ENCODE measurements around the gene PFDN6. TPM values are rescaled to one million over a fixed set of nuclear protein-coding genes. Genes with fewer than 3 reads are reported as not detected.

PFDN6 gene
- total RNA-seq, 6 experiments from 2014 or later, result 23.8 to 35.2 (median 27.5) TPM

GRCh38 chr6:33321227-33321626, 31.8 kb downstream of the PFDN6 start:
- peaks cover 0 to 24% (median 6%) of the 10 kb centered on the region in 4 donors for H3K36me3 ChIP-seq
- ATAC-seq (no peak), DNase-seq (peak in 1 of 3 donors; percentile 26)
- peak overlapping the region in 1 of 3 donors; percentile 76 for H3K27ac ChIP-seq
- H3K27me3 ChIP-seq, result no peaks in the 10 kb centered on the region
- 83% methylated on average over 9 of the region's 9 CpGs for WGBS (ENCODE audit: insufficient coverage, low coverage, low lambda C conversion rate, missing lambda C conversion rate)
- intact Hi-C loops (cut with DNase I), result no loop called here
- H3K4me1 ChIP-seq, result peaks cover 0 to 50% (median 12%) of the 10 kb centered on the region in 4 donors
- H3K4me3 ChIP-seq, result no peak overlapping the region
- no peaks in the 10 kb centered on the region for H3K9me3 ChIP-seq
- TF ChIP-seq, protein P1, sequence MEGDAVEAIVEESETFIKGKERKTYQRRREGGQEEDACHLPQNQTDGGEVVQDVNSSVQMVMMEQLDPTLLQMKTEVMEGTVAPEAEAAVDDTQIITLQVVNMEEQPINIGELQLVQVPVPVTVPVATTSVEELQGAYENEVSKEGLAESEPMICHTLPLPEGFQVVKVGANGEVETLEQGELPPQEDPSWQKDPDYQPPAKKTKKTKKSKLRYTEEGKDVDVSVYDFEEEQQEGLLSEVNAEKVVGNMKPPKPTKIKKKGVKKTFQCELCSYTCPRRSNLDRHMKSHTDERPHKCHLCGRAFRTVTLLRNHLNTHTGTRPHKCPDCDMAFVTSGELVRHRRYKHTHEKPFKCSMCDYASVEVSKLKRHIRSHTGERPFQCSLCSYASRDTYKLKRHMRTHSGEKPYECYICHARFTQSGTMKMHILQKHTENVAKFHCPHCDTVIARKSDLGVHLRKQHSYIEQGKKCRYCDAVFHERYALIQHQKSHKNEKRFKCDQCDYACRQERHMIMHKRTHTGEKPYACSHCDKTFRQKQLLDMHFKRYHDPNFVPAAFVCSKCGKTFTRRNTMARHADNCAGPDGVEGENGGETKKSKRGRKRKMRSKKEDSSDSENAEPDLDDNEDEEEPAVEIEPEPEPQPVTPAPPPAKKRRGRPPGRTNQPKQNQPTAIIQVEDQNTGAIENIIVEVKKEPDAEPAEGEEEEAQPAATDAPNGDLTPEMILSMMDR (IDR thresholded peaks at IDR 0.05), result no peak
- TF ChIP-seq POLR2A (IDR thresholded peaks at IDR 0.05), result no peak

DNA sequence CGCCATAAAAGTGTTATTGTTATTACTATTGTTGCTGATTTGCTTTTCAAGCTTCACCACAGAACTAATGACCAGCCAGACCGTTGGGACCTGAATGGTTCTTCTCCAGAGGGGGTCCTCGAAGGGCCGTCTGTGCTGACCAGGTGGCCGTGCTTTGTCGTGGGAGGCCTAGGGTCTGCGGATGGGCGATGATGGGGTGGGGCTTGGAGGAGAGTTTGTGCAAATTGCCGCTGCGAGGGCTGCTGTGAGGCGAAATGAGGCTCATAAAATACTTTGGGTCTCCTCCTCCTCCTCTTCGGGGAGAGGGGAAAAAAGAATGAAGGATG, 34.2 kb downstream of the PFDN6 start:
- Histone ChIP-seq H3K27ac (peak overlapping the region; percentile 60 to 77 (median 71)), H3K36me3 (peaks cover 0 to 24% (median 6%) of the 10 kb centered on the region in 4 donors), H3K4me1 (peaks cover 0 to 39% (median 12%) of the 10 kb centered on the region in 4 donors), H3K4me3 (peak overlapping the region; percentile 46 to 77 (median 66)), H3K9me3 (no peaks in the 10 kb centered on the region), H3K27me3 (no peaks in the 10 kb centered on the region)
- TF ChIP-seq, protein P1 (IDR thresholded peaks at IDR 0.05), result no peak
- TF ChIP-seq POLR2A (IDR thresholded peaks at IDR 0.05), result no peak
- DNase-seq (no peak), ATAC-seq (no peak)
- 3% methylated on average over 12 of the region's 12 CpGs for whole genome bisulfite sequencing (ENCODE audit: insufficient coverage, low coverage, low lambda C conversion rate, missing lambda C conversion rate)
- intact Hi-C loops (cut with DNase I), result no loop called here

- Histone ChIP-seq H3K4me3 (peak overlapping the region in 2 of 3 donors; percentile 46 to 77), H3K27ac (no peak overlapping the region), H3K9me3 (no peaks in the 10 kb centered on the region), H3K27me3 (no peaks in the 10 kb centered on the region), H3K4me1 (peaks cover 0 to 33% (median 12%) of the 10 kb centered on the region in 4 donors), H3K36me3 (peaks cover 0 to 19% (median 5%) of the 10 kb centered on the region in 4 donors)
- no peak for TF ChIP-seq POLR2A (IDR thresholded peaks at IDR 0.05)
- TF ChIP-seq, protein P1 (IDR thresholded peaks at IDR 0.05), result no peak
- DNase-seq (no peak), ATAC-seq (no peak)
- intact Hi-C loops (cut with DNase I), result no loop called here
- 17% methylated on average over 1 of the region's 7 CpGs for WGBS (ENCODE audit: insufficient coverage, low coverage, low lambda C conversion rate, missing lambda C conversion rate)
Observed at GRCh38 chr6:33324125-33324524, 34.7 kb downstream of the PFDN6 start.

DNA sequence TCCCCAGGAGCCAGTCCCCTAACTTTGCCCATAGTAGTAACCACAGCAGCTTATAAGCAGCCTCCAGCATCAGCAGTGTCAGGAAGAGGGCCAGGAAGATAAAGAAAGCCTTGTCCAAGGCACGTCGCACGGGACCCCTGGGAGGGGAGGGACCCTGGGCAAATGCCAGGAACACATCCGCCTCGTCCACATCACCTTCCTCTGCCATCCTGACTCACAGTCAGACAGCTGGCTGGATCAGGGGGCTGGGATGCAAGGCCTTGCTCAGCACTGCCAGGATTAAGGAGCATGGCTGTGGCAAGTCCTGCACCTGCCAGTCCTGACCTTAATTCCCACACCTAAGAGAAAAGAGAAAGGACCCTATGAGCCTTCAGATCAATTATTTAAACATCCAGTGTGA, 39.7 kb downstream of the PFDN6 start:
- H3K4me1 ChIP-seq, result peaks cover 0 to under 1% (median 0%) of the 10 kb centered on the region in 4 donors
- intact Hi-C loops (cut with DNase I), result no loop called here
- H3K36me3 ChIP-seq, result no peaks in the 10 kb centered on the region
- no peak overlapping the region for H3K27ac ChIP-seq
- no peaks in the 10 kb centered on the region for H3K9me3 ChIP-seq
- ATAC-seq (no peak), DNase-seq (no peak)
- no peaks in the 10 kb centered on the region for H3K27me3 ChIP-seq
- H3K4me3 ChIP-seq, result no peak overlapping the region
- no peak for TF ChIP-seq POLR2A (IDR thresholded peaks at IDR 0.05)
- TF ChIP-seq, protein P1 (IDR thresholded peaks at IDR 0.05), result no peak
- WGBS (ENCODE audit: insufficient coverage, low coverage, low lambda C conversion rate, missing lambda C conversion rate), result 80% methylated on average over 2 of the region's 5 CpGs

DNA sequence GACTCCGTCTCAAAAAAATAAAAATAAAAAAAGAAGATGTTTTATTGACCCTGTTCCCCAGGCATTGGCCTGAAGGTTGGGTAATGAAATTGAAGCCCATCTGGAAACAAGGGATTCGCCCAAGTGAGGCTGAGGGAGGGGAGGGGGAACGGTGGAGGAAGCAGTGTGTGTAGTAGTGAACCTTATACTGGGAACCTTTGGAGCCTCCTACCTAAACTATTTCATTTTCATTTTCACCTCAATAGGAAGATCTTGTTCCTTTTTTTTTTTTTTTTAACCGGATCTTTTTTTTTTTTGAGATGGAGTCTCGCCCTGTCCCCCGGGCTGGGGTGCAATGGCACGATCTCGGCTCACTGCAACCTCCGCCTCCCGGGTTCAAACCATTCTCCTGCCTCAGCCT, 41.3 kb downstream of the PFDN6 start:
- Histone ChIP-seq H3K4me3 (no peak overlapping the region), H3K36me3 (no peaks in the 10 kb centered on the region), H3K9me3 (no peaks in the 10 kb centered on the region), H3K4me1 (no peaks in the 10 kb centered on the region), H3K27me3 (no peaks in the 10 kb centered on the region), H3K27ac (no peak overlapping the region)
- ATAC-seq (no peak), DNase-seq (no peak)
- intact Hi-C loops (cut with DNase I), result no loop called here
- 68% methylated on average over 10 of the region's 10 CpGs for WGBS (ENCODE audit: insufficient coverage, low coverage, low lambda C conversion rate, missing lambda C conversion rate)
- no peak for TF ChIP-seq POLR2A (IDR thresholded peaks at IDR 0.05)
- TF ChIP-seq, protein P1 (IDR thresholded peaks at IDR 0.05), result no peak

Data from right lobe of liver (tissue), 6 donors.